HTERT RPE-1 (cell line): ENCODE results near the gene CPT1C.
"Not testable (repeated sequence)": the region's sequence is repeated elsewhere in the genome, so short reads cannot be mapped to it uniquely, and the experiment has no call there.

Experiments used
- in situ Hi-C: fragments of 300-500 bp; cut with MboI; formaldehyde crosslinking; loops from 4 replicates; pipeline ENCODE4 v1.14.3; 2020; ENCODE audit warnings: low sequenced_read_pairs

CPT1C gene

GRCh38 chr19:49704888-49705642, 14.1 kb downstream of the CPT1C start:
- in situ Hi-C loops: no loop called here

GRCh38 chr19:49705919-49706318, 15.0 kb downstream of the CPT1C start:
- in situ Hi-C loops: no loop called here

- in situ Hi-C loops: no loop called here
Observed at GRCh38 chr19:49710372-49710951, 19.5 kb downstream of the CPT1C start.

GRCh38 chr19:49712397-49712859, 21.5 kb downstream of the CPT1C start:
- in situ Hi-C loops: no loop called here

- in situ Hi-C loops: no loop called here
Observed at GRCh38 chr19:49713236-49713845, 22.4 kb downstream of the CPT1C start.

- in situ Hi-C loops: no loop called here
Observed at GRCh38 chr19:49716154-49716553, 25.2 kb downstream of the CPT1C start.

- in situ Hi-C loops: no loop called here
Observed at GRCh38 chr19:49718511-49718910, 27.6 kb downstream of the CPT1C start.

- in situ Hi-C loops: no loop called here
Observed at GRCh38 chr19:49718991-49719390, 28.1 kb downstream of the CPT1C start.

GRCh38 chr19:49719420-49719819, 28.5 kb downstream of the CPT1C start:
- in situ Hi-C loops: not testable (repeated sequence)

GRCh38 chr19:49727217-49728030, 36.5 kb downstream of the CPT1C start:
- in situ Hi-C loops: no loop called here

GRCh38 chr19:49730166-49730565, 39.2 kb downstream of the CPT1C start:
- in situ Hi-C loops: no loop called here

- in situ Hi-C loops: no loop called here
Observed at GRCh38 chr19:49738268-49738667, 47.4 kb downstream of the CPT1C start.

GRCh38 chr19:49739098-49739497, 48.2 kb downstream of the CPT1C start:
- in situ Hi-C loops: no loop called here

GRCh38 chr19:49739933-49740332, 49.0 kb downstream of the CPT1C start:
- in situ Hi-C loops: no loop called here

- in situ Hi-C loops: no loop called here
Observed at GRCh38 chr19:49741210-49741844, 50.4 kb downstream of the CPT1C start.

GRCh38 chr19:49744946-49745381, 54.0 kb downstream of the CPT1C start:
- in situ Hi-C loops: no loop called here

GRCh38 chr19:49746206-49746958, 55.5 kb downstream of the CPT1C start:
- in situ Hi-C loops: no loop called here

GRCh38 chr19:49749055-49749716, 58.3 kb downstream of the CPT1C start:
- in situ Hi-C loops: no loop called here

GRCh38 chr19:49749771-49750170, 58.9 kb downstream of the CPT1C start:
- in situ Hi-C loops: no loop called here
